ENCODE results near the gene HNRNPA1. TPM values are rescaled to one million over a fixed set of nuclear protein-coding genes. Genes with fewer than 3 reads are reported as not detected.

Gene HNRNPA1
- 510 and 602 TPM in 2 replicates for total RNA-seq

DNA sequence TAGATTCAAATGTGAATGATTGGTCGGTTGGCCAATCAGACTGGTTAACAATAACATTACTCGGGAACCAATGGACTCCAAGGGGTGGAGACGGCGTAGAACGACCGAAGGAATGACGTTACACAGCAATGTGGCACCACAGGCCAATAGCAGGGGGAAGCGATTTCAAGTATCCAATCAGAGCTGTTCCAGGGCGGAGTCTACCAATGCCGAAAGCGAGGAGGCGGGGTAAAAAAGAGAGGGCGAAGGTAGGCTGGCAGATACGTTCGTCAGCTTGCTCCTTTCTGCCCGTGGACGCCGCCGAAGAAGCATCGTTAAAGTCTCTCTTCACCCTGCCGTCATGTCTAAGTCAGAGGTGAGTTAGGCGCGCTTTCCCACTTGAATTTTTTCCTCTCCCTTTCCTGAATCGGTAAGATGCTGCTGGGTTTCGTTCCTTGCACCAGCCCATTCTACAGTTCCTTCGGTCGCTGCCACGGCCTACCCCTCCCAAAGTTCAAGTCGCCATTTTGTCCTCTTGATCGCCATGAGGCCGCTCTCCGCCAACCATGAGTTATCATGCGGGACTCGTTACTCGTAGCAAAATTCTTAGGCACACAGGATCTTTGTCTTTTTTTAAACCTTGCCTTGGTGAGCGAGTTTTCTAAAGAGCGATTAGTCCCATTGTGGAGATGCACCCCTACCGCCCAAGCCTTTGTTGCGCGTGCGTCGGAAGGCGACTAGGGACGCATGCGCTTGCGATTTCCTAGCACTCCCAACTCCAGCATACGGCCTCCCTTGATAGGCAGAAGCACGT is at the start of gene HNRNPA1:
HNRNPA1 (plus strand) TSS at position 259 of the 793 bp plus-strand sequence; CDS start at position 341, 82 bp downstream.

DNA sequence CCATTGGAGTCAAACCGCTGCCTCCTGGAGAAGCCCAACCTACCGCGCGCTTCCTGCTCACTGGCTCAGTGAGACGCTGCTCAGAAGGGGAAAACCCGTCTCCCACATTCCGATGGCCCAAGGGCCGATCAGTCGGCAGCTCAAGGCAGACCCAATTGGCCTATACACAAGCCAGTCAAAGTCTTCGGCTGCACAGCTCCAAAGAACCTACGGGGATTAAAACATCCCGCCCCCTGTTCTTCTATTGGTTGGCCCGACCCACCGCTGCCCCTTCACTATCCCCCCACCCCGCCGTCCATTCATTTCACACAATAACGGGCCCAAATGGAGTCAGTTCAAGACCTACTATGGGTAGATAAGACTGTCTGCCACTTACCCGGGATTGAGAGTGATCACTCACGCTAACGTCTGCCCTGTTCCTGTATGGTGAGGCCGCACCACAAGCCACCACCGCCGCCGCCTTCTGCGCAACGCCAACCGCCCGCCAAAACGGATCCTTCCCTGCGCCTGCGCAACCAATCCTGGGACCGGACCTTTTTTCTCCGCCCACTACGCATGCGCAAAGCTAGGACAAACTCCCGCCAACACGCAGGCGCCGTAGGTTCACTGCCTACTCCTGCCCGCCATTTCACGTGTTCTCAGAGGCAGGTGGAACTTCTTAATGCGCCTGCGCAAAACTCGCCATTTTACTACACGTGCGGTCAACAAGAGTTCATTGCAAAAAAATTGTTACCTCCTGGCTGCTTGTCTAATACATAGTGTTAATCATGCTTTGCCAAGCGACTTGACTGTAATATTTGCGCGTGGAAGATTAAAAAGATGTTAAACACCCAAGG is 676 bp upstream of the HNRNPA1 start, which contains the start of gene CBX5:
CBX5 (minus strand) TSS at position 491 of the 836 bp plus-strand sequence. CDS start 22,472 bp downstream, outside the sequence.

DNA sequence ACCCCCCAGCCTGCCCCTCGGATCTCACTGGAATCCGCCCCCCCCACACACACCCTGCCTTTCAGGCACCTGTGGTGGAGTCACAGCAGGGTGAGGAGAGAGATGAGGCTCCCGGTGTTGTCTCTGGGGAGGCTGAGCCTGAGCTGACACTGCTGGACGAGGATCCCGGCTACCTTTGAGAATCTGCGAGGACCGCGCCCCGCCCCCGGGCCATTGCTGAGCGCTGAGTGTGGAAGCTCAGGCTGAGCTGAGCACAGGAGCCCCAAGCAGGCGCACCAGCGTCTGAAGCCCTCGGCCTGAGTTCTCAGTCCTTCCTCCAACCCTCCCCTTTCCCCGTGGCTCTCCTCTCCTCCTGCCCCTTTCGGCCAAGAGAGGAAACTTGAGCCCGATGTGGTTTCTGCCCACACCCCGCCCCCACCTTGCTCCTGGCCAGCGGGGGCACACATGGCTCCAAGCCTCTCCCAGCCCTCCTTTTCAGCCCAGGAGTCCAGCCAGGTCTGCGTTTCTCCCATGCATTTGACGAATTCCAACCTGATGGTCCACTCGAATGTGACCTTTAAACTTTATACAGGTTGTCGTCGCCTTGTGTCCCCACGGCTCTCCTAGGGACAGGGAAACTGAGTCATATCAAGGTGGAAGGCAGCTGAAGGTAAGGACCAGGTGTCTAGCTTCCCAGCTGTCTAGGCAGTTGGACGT is 20.4 kb downstream of the HNRNPA1 start, which contains the start of gene NFE2:
NFE2 (minus strand) TSS at position 284 of the 696 bp plus-strand sequence. CDS start 5,767 bp downstream, outside the sequence.

DNA sequence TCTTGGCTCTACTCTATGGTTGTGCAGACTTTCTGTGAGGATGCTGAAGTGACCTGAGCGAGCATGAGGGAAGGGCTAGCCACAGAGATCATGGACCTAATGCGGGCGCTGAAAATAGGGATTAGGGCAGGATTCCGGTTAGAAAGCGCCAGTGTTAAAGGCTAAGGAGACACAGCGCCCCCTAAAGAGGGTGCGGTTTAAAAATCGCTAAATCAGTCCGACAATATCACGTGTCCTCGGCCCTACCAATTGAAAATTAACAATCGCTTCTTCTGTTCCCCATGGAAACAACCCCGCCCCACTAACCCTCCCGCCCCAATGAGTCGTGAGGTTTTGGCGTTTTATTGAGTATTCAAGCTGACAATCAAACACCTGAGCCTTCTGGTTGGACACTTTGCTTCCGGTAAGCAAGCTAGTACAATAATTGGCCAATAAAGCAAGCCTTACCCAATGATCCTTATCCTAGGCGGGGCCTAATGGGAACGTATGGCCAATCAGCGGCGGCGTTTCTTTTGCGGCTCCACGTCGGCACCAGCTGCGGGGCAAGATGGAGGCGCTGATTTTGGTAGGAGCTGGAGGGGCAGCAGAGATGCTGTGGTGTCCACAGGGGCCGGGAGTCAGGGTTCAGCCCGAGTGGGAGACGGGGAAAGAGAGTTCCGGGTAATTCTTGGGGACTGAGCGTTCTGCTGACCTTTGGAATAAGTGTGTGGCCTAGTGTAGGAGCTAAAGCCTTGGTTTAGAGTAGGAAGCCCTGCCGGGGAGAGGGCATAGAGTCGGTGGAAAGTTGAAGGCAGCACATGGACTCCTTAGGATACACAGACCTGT is 44.3 kb downstream of the HNRNPA1 start, which contains the start of gene COPZ1:
COPZ1 (plus strand) TSS at position 515 of the 825 bp plus-strand sequence; CDS start at position 548, 33 bp downstream.

Other genes with a start within 250 kb of the HNRNPA1 start
- not detected in 2 replicates for gene HOXC5, start 247.7 kb upstream of the HNRNPA1 start, total RNA-seq
- gene HOXC4, start 226.9 kb upstream of the HNRNPA1 start, total RNA-seq: not detected in 2 replicates
- 20.8 and 29.9 TPM in 2 replicates for gene SMUG1, start 91.7 kb upstream of the HNRNPA1 start, total RNA-seq
- gene CBX5, start 604 bp upstream of the HNRNPA1 start, total RNA-seq: 24.7 and 31.3 TPM in 2 replicates
- not detected in 2 replicates for gene NFE2, start 20.3 kb downstream of the HNRNPA1 start, total RNA-seq
- 116 and 232 TPM in 2 replicates for gene COPZ1, start 44.4 kb downstream of the HNRNPA1 start, total RNA-seq
- gene GPR84, start 83.8 kb downstream of the HNRNPA1 start, total RNA-seq: not detected in 2 replicates
- gene ZNF385A, start 104.0 kb downstream of the HNRNPA1 start, total RNA-seq: 0.65 and 1.2 TPM in 2 replicates
- 746 and 1,015 TPM in 2 replicates for gene ITGA5, start 138.5 kb downstream of the HNRNPA1 start, total RNA-seq
- gene GTSF1, start 192.9 kb downstream of the HNRNPA1 start, total RNA-seq: 0.65 TPM in 1 of 2 replicates, not detected in the other
- under 0.01 and 0.32 TPM in 2 replicates for gene NCKAP1L, start 217.0 kb downstream of the HNRNPA1 start, total RNA-seq